HUES6 (cell line): ENCODE results near the gene CBFA2T3.

Experiments
- H3K27ac ChIP-seq: 2 replicates; pipeline ENCODE4 v1.7.0; 2013; ENCODE audit warnings: low read depth, mild to moderate bottlenecking, low read length, inconsistent platforms
- H3K27me3 ChIP-seq: 2 replicates; pipeline ENCODE4 v1.6.1; 2013; ENCODE audit warnings: low read length; ENCODE audit not compliant: control insufficient read depth, insufficient read depth
- H3K36me3 ChIP-seq: 2 replicates; pipeline ENCODE4 v1.6.1; 2013; ENCODE audit warnings: low read length; ENCODE audit not compliant: control insufficient read depth, insufficient read depth
- H3K4me1 ChIP-seq: 2 replicates; pipeline ENCODE4 v1.6.1; 2013; ENCODE audit warnings: low read length; ENCODE audit not compliant: control insufficient read depth, insufficient read depth
- H3K4me3 ChIP-seq: 2 replicates; pipeline ENCODE4 v1.5.1; 2013; ENCODE audit warnings: low read depth, low read length
- H3K9ac ChIP-seq: one replicate; pipeline ENCODE4 v1.6.1; 2013; ENCODE audit warnings: mild to moderate bottlenecking, low read length
- H3K9me3 ChIP-seq: 2 replicates; pipeline ENCODE4 v1.6.1; 2013; ENCODE audit warnings: low read depth, low read length; ENCODE audit not compliant: control insufficient read depth, insufficient read depth

CBFA2T3 gene

DNA sequence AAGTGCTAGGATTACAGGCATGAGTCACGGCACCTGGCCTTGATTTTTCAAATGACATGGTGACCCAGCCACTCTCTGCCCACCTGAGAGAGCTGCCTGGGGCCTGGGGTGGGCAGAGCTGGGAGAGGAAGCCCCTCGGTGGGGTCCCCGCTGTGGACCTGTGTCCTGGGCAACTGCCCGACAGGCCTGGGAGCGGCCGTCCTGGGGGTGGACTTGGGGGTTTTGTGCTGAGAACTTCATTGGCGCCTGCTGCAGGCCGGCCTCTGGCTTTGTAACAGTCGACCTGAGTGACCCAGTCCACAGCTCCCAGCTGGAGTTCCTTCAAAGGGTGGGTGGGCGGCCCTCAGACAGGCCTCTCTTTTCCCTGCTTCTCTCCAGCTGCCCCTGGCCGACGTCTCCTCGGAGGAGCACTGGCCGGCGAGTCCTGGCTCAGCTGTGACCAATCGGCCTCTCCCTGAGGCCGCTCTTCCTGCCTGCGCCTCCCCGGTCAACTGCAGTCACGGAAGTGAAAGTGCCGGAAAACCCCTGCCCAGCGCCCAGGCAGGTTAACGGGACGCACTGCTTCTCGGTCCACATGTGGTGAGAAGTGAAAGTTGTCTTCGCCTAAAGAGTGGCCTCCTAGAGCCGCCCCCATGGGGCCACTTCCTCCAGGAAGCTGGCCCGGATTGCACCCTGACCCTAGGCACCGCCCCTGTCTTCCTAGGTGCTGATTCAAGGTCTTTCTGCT is 5.5 kb downstream of the CBFA2T3 start:
- Histone ChIP-seq H3K27me3 (no peaks in the 10 kb centered on the region), H3K9me3 (no peaks in the 10 kb centered on the region), H3K4me3 (no peak overlapping the region), H3K4me1 (peaks cover 7% of the 10 kb centered on the region; the same call in 1 of the 2 replicates), H3K27ac (no peak overlapping the region), H3K36me3 (no peaks in the 10 kb centered on the region), H3K9ac (no peak overlapping the region)

DNA sequence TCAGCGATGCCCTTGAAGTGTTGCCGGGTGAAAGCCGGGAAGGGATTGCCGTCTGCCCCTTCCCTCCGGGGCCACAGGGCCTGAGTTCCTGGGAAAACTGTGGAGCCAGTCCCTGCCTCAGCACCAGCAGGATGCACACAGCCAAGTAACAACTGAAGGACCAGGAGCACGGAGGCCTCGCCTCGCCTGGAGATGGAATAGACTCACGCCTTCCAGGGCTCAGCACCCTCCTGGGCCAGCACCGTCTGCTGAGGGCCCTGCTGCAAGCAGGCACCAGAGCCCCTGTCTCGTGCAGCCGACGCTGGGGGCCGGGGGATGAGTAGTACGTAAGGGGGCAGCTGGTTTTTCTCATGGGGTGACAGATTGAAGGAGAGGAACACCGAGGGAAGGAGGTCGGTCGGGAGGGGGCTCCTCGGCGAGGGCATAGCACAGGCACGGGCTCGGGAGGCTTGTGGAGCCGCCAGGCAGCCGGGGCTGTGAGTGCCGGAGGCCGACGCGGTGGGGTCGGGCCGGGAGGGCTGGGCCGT is 6.4 kb downstream of the CBFA2T3 start:
- Histone ChIP-seq H3K27me3 (no peaks in the 10 kb centered on the region), H3K27ac (no peak overlapping the region), H3K9ac (no peak overlapping the region)

DNA sequence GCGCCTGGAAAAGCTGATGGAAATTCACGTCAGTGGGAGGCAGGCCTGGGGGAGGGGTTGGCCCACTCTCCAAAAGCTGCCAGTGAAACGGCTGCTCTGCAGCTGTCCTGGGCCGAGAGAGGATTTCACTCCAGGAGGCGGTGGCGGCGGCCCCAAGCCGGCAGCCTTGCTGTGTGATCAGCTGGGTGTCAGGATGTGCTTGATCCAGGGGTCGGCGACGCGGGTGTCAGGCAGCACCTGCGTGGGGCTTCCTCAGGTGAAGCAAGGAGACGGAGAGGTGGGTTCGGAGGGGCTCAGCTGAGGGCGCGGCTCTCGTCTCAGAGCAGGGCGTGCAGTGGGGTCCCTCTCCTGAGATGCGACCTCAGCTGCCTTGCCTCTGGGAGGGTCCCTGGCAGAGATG is 7.0 kb downstream of the CBFA2T3 start:
- Histone ChIP-seq H3K4me3 (no peak overlapping the region), H3K4me1 (peaks cover 7% of the 10 kb centered on the region; the same call in 1 of the 2 replicates), H3K27me3 (no peaks in the 10 kb centered on the region), H3K9ac (no peak overlapping the region), H3K9me3 (no peaks in the 10 kb centered on the region), H3K27ac (no peak overlapping the region), H3K36me3 (no peaks in the 10 kb centered on the region)

More for the DNA sequence above, 6.4 kb downstream of the CBFA2T3 start:
- H3K4me3 ChIP-seq, result no peak overlapping the region
- H3K4me1 ChIP-seq, result peaks cover 7% of the 10 kb centered on the region; the same call in 1 of the 2 replicates
- no peaks in the 10 kb centered on the region for H3K36me3 ChIP-seq
- H3K9me3 ChIP-seq, result no peaks in the 10 kb centered on the region

DNA sequence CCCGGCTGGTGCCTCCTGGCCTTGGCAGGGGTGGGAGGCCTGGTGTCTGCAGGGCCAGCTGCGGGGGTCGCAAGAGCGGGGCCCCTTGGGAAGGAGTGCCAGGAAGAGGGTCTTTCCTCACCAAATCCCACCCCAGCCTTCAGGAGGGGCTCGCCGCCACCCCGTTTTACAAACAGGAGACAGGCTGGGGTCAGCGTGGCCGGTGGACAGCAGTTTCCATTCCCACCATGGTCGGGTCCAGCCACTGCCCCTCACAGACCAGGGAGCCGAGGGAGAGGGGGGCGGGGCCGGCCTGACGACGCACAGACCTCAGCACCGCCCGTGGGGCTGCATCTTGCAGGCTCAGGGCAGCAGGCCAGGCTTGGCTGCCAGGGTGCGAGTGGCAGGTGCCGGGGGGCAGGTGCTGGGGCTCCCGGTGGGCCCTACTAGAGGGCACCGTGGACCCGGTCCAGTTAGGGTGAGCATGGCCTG is 7.6 kb downstream of the CBFA2T3 start:
- Histone ChIP-seq H3K9ac (no peak overlapping the region), H3K27me3 (no peaks in the 10 kb centered on the region), H3K4me3 (no peak overlapping the region), H3K36me3 (no peaks in the 10 kb centered on the region), H3K27ac (no peak overlapping the region), H3K4me1 (peaks cover 7% of the 10 kb centered on the region; the same call in 1 of the 2 replicates), H3K9me3 (no peaks in the 10 kb centered on the region)

DNA sequence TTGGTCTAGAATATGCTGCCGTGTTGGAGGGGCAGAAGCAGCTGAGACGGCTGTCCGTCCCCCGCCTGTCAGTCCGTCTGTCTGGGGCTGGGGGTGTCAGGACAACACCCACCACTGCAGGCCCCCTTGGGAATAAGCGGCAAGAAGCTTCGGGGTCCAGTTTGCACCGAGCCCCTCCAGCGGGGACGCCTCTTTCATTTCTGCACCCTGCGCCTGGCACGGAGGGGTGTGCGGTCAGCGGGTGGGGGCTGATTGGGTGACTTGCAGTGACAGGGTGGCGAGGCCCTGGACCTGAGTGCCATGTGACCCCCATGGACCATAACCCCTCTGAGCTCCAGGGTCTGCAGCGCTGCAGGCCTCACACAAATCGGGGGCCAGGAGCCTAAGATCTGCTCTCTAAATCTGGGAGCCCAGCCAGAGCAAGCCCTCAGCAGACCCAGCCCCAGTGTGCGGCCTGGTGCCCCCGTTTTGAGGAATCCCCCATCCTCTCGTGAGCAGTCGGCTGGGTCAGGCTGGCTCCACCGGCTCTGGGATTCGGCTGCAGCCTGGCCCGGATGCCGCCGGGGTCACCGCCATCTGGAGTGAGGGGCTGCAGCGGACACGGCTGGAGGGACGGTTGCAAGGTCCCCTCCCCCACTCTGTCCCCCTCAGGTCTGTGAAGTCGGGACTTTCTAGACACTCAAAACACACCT is 8.3 kb downstream of the CBFA2T3 start:
- H3K4me1 ChIP-seq, result peaks cover 7% of the 10 kb centered on the region; the same call in 1 of the 2 replicates
- no peak overlapping the region for H3K27ac ChIP-seq
- no peaks in the 10 kb centered on the region for H3K36me3 ChIP-seq
- H3K4me3 ChIP-seq, result no peak overlapping the region
- H3K9ac ChIP-seq, result no peak overlapping the region
- H3K9me3 ChIP-seq, result no peaks in the 10 kb centered on the region
- no peaks in the 10 kb centered on the region; the same call in 1 of the 2 replicates for H3K27me3 ChIP-seq

DNA sequence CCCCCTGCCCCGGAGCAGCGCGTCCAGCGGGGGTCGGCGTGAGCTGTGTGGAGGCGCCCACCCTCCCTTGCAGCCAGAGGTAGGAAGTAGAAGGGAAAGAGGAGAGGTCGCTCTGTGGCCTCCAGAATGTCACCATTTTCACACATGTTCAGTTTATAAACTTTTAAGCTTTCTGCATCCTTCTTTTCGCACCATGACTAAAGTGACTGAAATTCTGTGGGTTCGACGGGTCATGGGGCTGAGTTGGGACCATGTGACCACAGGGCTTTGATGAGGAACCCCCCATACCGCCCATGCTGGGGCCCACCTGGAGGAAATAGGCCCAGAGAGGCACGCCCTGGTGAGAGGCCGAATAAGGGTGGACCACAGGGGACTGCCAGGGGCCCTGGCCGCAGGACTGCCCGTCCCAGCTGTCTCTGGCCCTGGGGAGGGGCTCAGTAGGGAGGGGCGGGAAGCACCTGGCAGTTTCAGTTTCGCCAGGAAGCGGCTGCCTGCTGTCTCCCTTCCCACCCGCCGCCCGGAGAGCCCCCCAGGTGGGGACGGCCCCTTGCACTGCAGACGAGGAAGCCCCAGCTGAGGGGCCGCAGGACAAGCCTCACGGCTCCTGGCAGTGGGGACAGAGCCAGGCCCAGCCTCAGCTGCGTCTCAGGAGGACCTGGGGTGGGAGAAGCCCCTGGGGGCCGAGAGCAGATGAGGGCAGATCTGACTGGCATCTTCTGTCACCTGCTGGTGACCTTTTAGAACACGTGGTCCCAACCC is 9.0 kb downstream of the CBFA2T3 start:
- Histone ChIP-seq H3K27me3 (no peaks in the 10 kb centered on the region; the same call in 1 of the 2 replicates), H3K4me3 (no peak overlapping the region), H3K4me1 (peaks cover 5% of the 10 kb centered on the region; the same call in 1 of the 2 replicates), H3K9ac (no peak overlapping the region), H3K27ac (no peak overlapping the region), H3K9me3 (no peaks in the 10 kb centered on the region), H3K36me3 (no peaks in the 10 kb centered on the region)

DNA sequence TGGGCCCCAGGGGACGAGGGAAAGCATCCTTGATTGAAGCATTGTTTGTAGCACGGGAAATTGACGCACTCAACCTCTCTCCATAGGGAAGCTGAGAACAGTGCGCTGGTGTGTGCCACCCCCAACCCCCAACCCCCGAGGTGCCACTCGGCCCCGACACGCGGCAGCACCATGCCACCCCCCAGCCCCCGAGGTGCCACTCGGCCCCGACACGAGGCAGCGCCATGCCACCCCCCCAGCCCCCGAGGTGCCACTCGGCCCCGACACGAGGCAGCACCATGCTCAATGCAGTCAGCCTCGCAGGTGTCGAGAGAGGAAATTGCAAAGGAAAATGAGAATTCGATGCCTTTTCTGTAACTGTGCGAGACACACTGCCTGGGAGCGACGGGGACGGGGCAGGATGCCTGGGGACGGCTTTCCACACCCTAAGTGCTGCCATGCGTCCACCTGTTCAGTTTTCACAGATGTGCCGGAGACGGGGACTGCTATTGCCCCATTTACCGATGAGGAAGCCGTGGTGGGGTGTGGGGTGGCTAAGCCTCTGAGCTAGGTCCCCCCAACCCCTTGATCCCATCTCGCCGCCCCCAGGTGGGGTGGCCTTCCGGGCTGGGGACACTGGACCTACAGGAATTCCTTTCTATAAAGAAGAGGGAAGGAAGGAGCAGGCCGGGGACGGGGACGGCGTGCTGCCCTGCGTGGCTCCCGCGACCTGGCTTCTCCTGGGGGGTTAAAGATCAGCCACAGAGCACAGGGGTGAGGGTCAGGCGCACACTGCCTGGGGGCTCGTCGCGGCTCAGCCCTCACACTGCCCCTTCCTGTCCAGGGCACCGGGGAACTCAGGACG is 9.8 kb downstream of the CBFA2T3 start:
- Histone ChIP-seq H3K27me3 (no peaks in the 10 kb centered on the region; the same call in 1 of the 2 replicates), H3K4me3 (no peak overlapping the region), H3K9ac (no peak overlapping the region), H3K27ac (no peak overlapping the region), H3K9me3 (no peaks in the 10 kb centered on the region), H3K4me1 (no peaks in the 10 kb centered on the region), H3K36me3 (no peaks in the 10 kb centered on the region)

DNA sequence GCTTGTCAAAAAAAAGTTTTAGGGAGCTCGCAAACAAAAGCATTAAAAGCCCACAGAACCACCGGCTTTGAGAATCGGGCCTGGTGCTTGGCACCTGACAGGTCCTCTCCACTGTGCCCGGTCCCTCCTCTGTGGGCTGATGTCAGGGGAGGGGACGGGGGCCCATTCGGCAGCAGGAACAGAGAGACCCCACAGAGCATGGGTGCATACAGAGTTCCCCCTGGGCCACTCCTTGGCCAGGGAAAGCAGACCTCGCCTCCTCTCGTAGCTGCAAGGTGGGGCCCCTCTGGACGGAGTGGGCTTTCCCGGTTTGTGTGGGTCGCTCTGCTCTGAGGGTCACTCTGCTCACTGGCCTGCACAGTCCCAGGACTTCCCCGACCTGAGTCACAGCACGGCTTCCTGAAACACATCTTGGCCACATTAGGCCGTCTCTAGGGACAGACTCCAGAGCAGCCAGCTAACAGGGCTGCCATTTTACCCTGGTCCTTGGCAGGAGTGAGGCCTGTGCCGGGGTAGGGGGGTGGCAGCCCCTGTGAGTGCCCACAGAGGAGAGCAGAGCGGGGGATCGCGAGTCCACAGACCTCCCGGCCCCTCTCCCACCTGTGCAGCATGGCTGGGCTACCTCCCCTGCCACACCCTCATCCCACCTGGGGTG is 11.1 kb downstream of the CBFA2T3 start:
- Histone ChIP-seq H3K9me3 (no peaks in the 10 kb centered on the region), H3K9ac (no peak overlapping the region), H3K36me3 (no peaks in the 10 kb centered on the region), H3K4me1 (no peaks in the 10 kb centered on the region), H3K27ac (no peak overlapping the region), H3K27me3 (no peaks in the 10 kb centered on the region; the same call in 1 of the 2 replicates), H3K4me3 (no peak overlapping the region)

DNA sequence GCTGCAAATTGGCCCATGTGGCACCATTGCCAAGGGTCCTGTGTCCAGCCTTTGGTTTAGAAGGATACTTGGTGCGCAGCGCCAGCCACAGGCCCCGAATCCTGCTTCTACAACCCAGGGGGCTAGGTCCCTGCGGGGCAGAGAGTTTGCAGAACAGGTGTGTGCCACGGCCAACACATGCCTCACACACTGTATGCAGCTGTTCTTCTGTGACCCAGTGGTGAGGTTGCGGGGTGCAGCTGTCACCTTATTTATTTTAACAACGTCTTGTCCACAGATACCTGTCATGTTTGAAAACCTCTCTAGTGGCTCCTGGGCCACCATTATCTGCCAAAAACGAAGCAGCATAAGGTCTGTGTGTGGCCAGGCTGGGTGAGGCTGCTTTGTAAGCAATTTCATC is 11.6 kb downstream of the CBFA2T3 start:
- H3K36me3 ChIP-seq, result no peaks in the 10 kb centered on the region

DNA sequence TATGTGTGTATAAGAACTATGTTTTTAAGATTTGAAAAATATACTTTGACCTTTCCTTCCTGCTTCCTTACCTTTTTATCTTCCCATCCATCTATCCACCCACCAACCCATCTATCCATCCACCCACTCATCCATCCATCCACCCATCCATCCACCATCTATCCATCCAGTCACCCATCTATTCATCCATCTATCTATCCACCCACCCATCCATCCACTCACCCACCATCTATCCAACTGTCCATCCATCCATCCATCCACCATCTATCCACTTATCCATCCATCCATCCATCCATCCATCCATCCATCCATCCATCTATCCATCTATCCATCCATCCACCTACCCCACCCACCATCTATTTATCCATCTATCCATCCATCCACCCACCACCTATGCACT is 12.4 kb downstream of the CBFA2T3 start:
- H3K9ac ChIP-seq, result no peak overlapping the region
- no peaks in the 10 kb centered on the region for H3K9me3 ChIP-seq
- no peaks in the 10 kb centered on the region for H3K36me3 ChIP-seq
- H3K4me3 ChIP-seq, result no peak overlapping the region
- H3K27ac ChIP-seq, result no peak overlapping the region
- no peaks in the 10 kb centered on the region; the same call in 1 of the 2 replicates for H3K27me3 ChIP-seq
- no peaks in the 10 kb centered on the region for H3K4me1 ChIP-seq

More for the DNA sequence above, 11.6 kb downstream of the CBFA2T3 start:
- Histone ChIP-seq H3K9ac (no peak overlapping the region), H3K9me3 (no peaks in the 10 kb centered on the region), H3K27ac (no peak overlapping the region), H3K27me3 (no peaks in the 10 kb centered on the region; the same call in 1 of the 2 replicates), H3K4me3 (no peak overlapping the region), H3K4me1 (no peaks in the 10 kb centered on the region)
